H1 (cell line): ENCODE results near the gene RNF212. TPM values are rescaled to one million over a fixed set of nuclear protein-coding genes. Genes with fewer than 3 reads are reported as not detected.

Experiments used
- CTCF ChIA-PET: fragments of 300-600 bp; sonication (Branson Sonifier 250); formaldehyde crosslinking; loops from one replicate; lab custom pipeline; 2021; ENCODE audit not compliant: partially characterized antibody; lab: Charles Lee
- POLR2A ChIA-PET: fragments of 300-600 bp; sonication (Branson Sonifier 250); formaldehyde crosslinking; loops from one replicate; lab custom pipeline; 2021; ENCODE audit warnings: inconsistent platforms; ENCODE audit not compliant: partially characterized antibody; lab: Charles Lee
- DNase-seq, 2 experiments: peaks; one replicate each; pipeline versions ENCODE4 v3.0.0 to v3.0.0-alpha.2; 2010 to 2022; ENCODE audit warnings: low spot score in 2 of 2, low read depth in 1 of 2, mixed read lengths in 1 of 2
- FAIRE-seq: peaks from 2 replicates; lab custom pipeline; 2011; peaks lifted over from hg19 to GRCh38; lab: Jason Lieb, UNC
- H2AFZ ChIP-seq: 2 replicates; pipeline ENCODE4 v1.8.1; 2012; ENCODE audit warnings: low read length, inconsistent platforms
- H2AK5ac ChIP-seq: 2 replicates; pipeline ENCODE4 v1.6.1; 2013; ENCODE audit warnings: low read depth, low read length
- H2BK120ac ChIP-seq: replicated peaks from 2 replicates; pipeline ENCODE3; 2013; ENCODE audit warnings: low read depth, low read length, inconsistent platforms
- H2BK12ac ChIP-seq: 2 replicates; pipeline ENCODE4 v1.6.1; 2013; ENCODE audit warnings: low read depth, low read length
- H2BK15ac ChIP-seq: 2 replicates; pipeline ENCODE4 v1.6.1; 2013; ENCODE audit warnings: low read length
- H2BK20ac ChIP-seq: 2 replicates; pipeline ENCODE4 v1.6.1; 2013; ENCODE audit warnings: low read length
- H2BK5ac ChIP-seq: 2 replicates; pipeline ENCODE4 v1.6.1; 2013; ENCODE audit warnings: low read depth, low read length
- H3K14ac ChIP-seq: 2 replicates; pipeline ENCODE4 v1.6.1; 2013; ENCODE audit warnings: inconsistent platforms; ENCODE audit not compliant: insufficient read length
- H3K18ac ChIP-seq: 2 replicates; pipeline ENCODE4 v1.6.1; 2013; ENCODE audit warnings: low read length; ENCODE audit errors: extremely low read depth
- H3K23ac ChIP-seq: 2 replicates; pipeline ENCODE4 v1.6.1; 2013; ENCODE audit warnings: inconsistent platforms; ENCODE audit not compliant: insufficient read length
- H3K23me2 ChIP-seq: 2 replicates; pipeline ENCODE4 v1.6.1; 2013; ENCODE audit warnings: low read depth, low read length
- H3K27ac ChIP-seq: 2 replicates; pipeline ENCODE4 v1.6.1; 2011; ENCODE audit warnings: low read depth, low read length, inconsistent platforms
- H3K27me3 ChIP-seq, 4 experiments: replicated peaks in 1 of 4; 1 replicate in 1 of 4; 2 replicates in 3 of 4; pipeline versions ENCODE4 v1.6.1 to v1.8.1; 2011 to 2013; ENCODE audit warnings: low read length in 3 of 4, mild to moderate bottlenecking in 3 of 4, inconsistent platforms in 2 of 4, mixed read lengths in 2 of 4, moderate library complexity in 1 of 4; ENCODE audit not compliant: control insufficient read depth in 3 of 4, insufficient read depth in 3 of 4; ENCODE audit errors: extremely low read depth in 1 of 4
- H3K36me3 ChIP-seq, 4 experiments: 2 replicates each; pipeline versions ENCODE4 v1.6.1 to v1.8.1; 2011 to 2013; ENCODE audit warnings: mild to moderate bottlenecking in 4 of 4, low read length in 3 of 4, moderate library complexity in 2 of 4, control low read depth in 1 of 4, inconsistent platforms in 1 of 4; ENCODE audit not compliant: insufficient read depth in 4 of 4, control insufficient read depth in 2 of 4
- H3K4ac ChIP-seq: replicated peaks from 2 replicates; pipeline ENCODE3; 2013; ENCODE audit warnings: low read length, low read depth, mixed read lengths, inconsistent platforms; ENCODE audit not compliant: insufficient read length
- H3K4me1 ChIP-seq, 4 experiments: replicated peaks in 1 of 4; 1 replicate in 1 of 4; 2 replicates in 3 of 4; pipeline versions ENCODE4 v1.6.1 to v1.8.1; 2011 to 2013; ENCODE audit warnings: low read length in 3 of 4, inconsistent platforms in 2 of 4, mixed read lengths in 1 of 4; ENCODE audit not compliant: insufficient read depth in 4 of 4, control insufficient read depth in 3 of 4
- H3K4me2 ChIP-seq, 2 experiments: 2 replicates each; pipeline versions ENCODE4 v1.6.1 to v1.8.1; 2011 to 2013; ENCODE audit warnings: low read depth in 2 of 2, low read length in 2 of 2, control low read depth in 1 of 2, inconsistent platforms in 1 of 2, mild to moderate bottlenecking in 1 of 2; ENCODE audit not compliant: insufficient read depth in 1 of 2
- H3K4me3 ChIP-seq, 4 experiments: fragments of 200-600, 300-600 bp in 1 of 4; sonication (generic), shearing (Covaris generic), sonication (Bioruptor Twin) in 1 of 4; 2 replicates each; pipeline versions ENCODE4 v1.5.1 to v1.8.1; 2011 to 2016; ENCODE audit warnings: low read length in 4 of 4, low read depth in 3 of 4, control low read depth in 2 of 4, inconsistent platforms in 2 of 4, mild to moderate bottlenecking in 2 of 4, mixed read lengths in 1 of 4, moderate library complexity in 1 of 4; ENCODE audit not compliant: insufficient read depth in 2 of 4; ENCODE audit errors: extremely low read depth in 1 of 4
- H3K56ac ChIP-seq: replicated peaks from 2 replicates; pipeline ENCODE3; 2013; ENCODE audit warnings: low read depth, mild to moderate bottlenecking, mixed read lengths, low read length, inconsistent platforms; ENCODE audit not compliant: insufficient read length
- H3K79me1 ChIP-seq: 2 replicates; pipeline ENCODE4 v1.6.1; 2013; ENCODE audit warnings: low read depth, low read length, control low read depth
- H3K79me2 ChIP-seq, 2 experiments: 2 replicates each; pipeline versions ENCODE4 v1.6.1 to v1.8.1; 2012 to 2013; ENCODE audit warnings: low read length in 2 of 2, mild to moderate bottlenecking in 2 of 2, inconsistent platforms in 1 of 2; ENCODE audit not compliant: insufficient read depth in 2 of 2, control insufficient read depth in 1 of 2
- H3K9ac ChIP-seq, 4 experiments: replicated peaks in 1 of 4; 1 replicate in 1 of 4; 2 replicates in 3 of 4; pipeline versions ENCODE4 v1.6.1 to v1.8.1; 2011 to 2013; ENCODE audit warnings: low read depth in 3 of 4, low read length in 3 of 4, control low read depth in 2 of 4, mild to moderate bottlenecking in 2 of 4, moderate library complexity in 2 of 4, inconsistent platforms in 1 of 4; ENCODE audit errors: extremely low read depth in 1 of 4
- H3K9me3 ChIP-seq, 2 experiments: 2 replicates each; pipeline versions ENCODE4 v1.6.1 to v1.8.1; 2012 to 2013; ENCODE audit warnings: mild to moderate bottlenecking in 2 of 2, moderate library complexity in 2 of 2, control low read depth in 1 of 2, inconsistent platforms in 1 of 2, low read depth in 1 of 2, low read length in 1 of 2, mixed read lengths in 1 of 2; ENCODE audit not compliant: insufficient read depth in 2 of 2
- H4K20me1 ChIP-seq, 2 experiments: replicated peaks in 1 of 2; 2 replicates each; pipeline versions ENCODE3 to v1.8.1; 2011 to 2013; ENCODE audit warnings: inconsistent platforms in 2 of 2, low read length in 2 of 2, mild to moderate bottlenecking in 1 of 2; ENCODE audit not compliant: insufficient read depth in 2 of 2, control insufficient read depth in 1 of 2
- H4K5ac ChIP-seq: 2 replicates; pipeline ENCODE4 v1.6.1; 2013; ENCODE audit warnings: low read length, low read depth, mixed read lengths, inconsistent platforms; ENCODE audit not compliant: insufficient read length
- H4K8ac ChIP-seq: 2 replicates; pipeline ENCODE4 v1.8.0; 2013; ENCODE audit warnings: mild to moderate bottlenecking, moderate library complexity, low read length, inconsistent platforms; ENCODE audit not compliant: insufficient read depth; ENCODE audit errors: extremely low read depth
- H4K91ac ChIP-seq: replicated peaks from 2 replicates; pipeline ENCODE3; 2013; ENCODE audit warnings: low read length, mixed read lengths, inconsistent platforms; ENCODE audit not compliant: insufficient read length
- BRCA1 ChIP-seq: IDR thresholded peaks from 2 replicates; pipeline ENCODE4 v1.6.1; 2012; ENCODE audit warnings: low read depth, low read length, improper control_type of control experiment
- CBX5 ChIP-seq: fragments of 300-800, 300-1000 bp; sonication (generic); IDR thresholded peaks from 2 replicates; pipeline ENCODE4 v1.7.1; 2016; ENCODE audit warnings: antibody characterized with exemption, low read length, low read depth
- EP300 ChIP-seq, 2 experiments: IDR thresholded peaks; 1 replicate in 1 of 2; 2 replicates in 1 of 2; pipeline ENCODE4 v1.6.1; 2011 to 2012; ENCODE audit warnings: low read depth in 2 of 2, low read length in 2 of 2, mild to moderate bottlenecking in 2 of 2, borderline replicate concordance in 1 of 2, inconsistent platforms in 1 of 2, moderate library complexity in 1 of 2
- HDAC2 ChIP-seq, 2 experiments: fragments of 300-600 bp in 1 of 2; sonication (generic) in 1 of 2; IDR thresholded peaks; 2 replicates each; pipeline ENCODE4 v1.6.1; 2011 to 2012; ENCODE audit warnings: low read depth in 2 of 2, low read length in 2 of 2, mild to moderate bottlenecking in 2 of 2, moderate library complexity in 2 of 2, borderline replicate concordance in 1 of 2, inconsistent platforms in 1 of 2
- JUND ChIP-seq: IDR thresholded peaks from 2 replicates; pipeline ENCODE4 v1.6.1; 2011; ENCODE audit warnings: mild to moderate bottlenecking, improper control_type of control experiment, low read length
- POLR2A ChIP-seq, 2 experiments: IDR thresholded peaks; 1 replicate in 1 of 2; 2 replicates in 1 of 2; pipeline ENCODE4 v1.6.1; 2011; ENCODE audit warnings: low read depth in 2 of 2, low read length in 2 of 2, mild to moderate bottlenecking in 2 of 2; ENCODE audit errors: control extremely low read depth in 1 of 2
- POU5F1 ChIP-seq: IDR thresholded peaks from 2 replicates; pipeline ENCODE4 v1.6.1; 2011; ENCODE audit warnings: low read depth, mild to moderate bottlenecking, low read length, moderate library complexity
- RNF2 ChIP-seq: fragments of 200-900, 300-1000 bp; sonication (generic); IDR thresholded peaks from 2 replicates; pipeline ENCODE4 v1.7.1; 2016; ENCODE audit warnings: borderline replicate concordance, low read depth, mild to moderate bottlenecking, antibody characterized with exemption, low read length; ENCODE audit not compliant: poor library complexity, severe bottlenecking; ENCODE audit errors: missing control alignments
- RXRA ChIP-seq: IDR thresholded peaks from 2 replicates; pipeline ENCODE4 v1.6.1; 2011; ENCODE audit warnings: low read depth, mild to moderate bottlenecking, low read length, moderate library complexity; ENCODE audit not compliant: insufficient read depth
- SIRT6 ChIP-seq: IDR thresholded peaks from one replicate; pipeline ENCODE4 v1.7.1; 2012; ENCODE audit warnings: low read length, inconsistent platforms
- SP2 ChIP-seq: IDR thresholded peaks from 2 replicates; pipeline ENCODE4 v1.6.1; 2012; ENCODE audit warnings: mild to moderate bottlenecking, low read length, inconsistent platforms
- YY1 ChIP-seq: IDR thresholded peaks from 2 replicates; pipeline ENCODE4 v1.6.1; 2011; ENCODE audit warnings: low read depth, mild to moderate bottlenecking, low read length
- WGBS, 2 experiments: shearing (Covaris generic) in 1 of 2; methylation state at CpG; one replicate each; pipeline versions ENCODE4 v1.1.6 to v1.1.7; 2013 to 2015; ENCODE audit warnings: low lambda C conversion rate in 2 of 2, mixed read lengths in 2 of 2, inconsistent platforms in 1 of 2, low coverage in 1 of 2, missing lambda C conversion rate in 1 of 2; ENCODE audit not compliant: insufficient replicate concordance in 2 of 2, insufficient coverage in 1 of 2, insufficient read length in 1 of 2; ENCODE audit errors: extremely low coverage in 1 of 2, missing lambda C conversion rate in 1 of 2; 5-methylcytosine and 5-hydroxymethylcytosine counted together
- polyA plus RNA-seq, 7 experiments: library from polyadenylated mRNA; depleted of rRNA in 3 of 7; stranded (reverse) in 5 of 7; unstranded in 2 of 7; fragments of >200 nt in 5 of 7; fragments of 200-250 nt in 2 of 7; gene quantifications; 1 replicate in 5 of 7; 2 replicates in 1 of 7; 4 replicates in 1 of 7; pipeline versions ENCODE4 v1.2.1 to v1.2.3, GENCODE V29; 2011 to 2013; ENCODE audit warnings: missing spikeins in 2 of 7, mixed read lengths in 2 of 7
- total RNA-seq: library from RNA; stranded (reverse); fragmentation: NEBNext Ultra II Directional; extraction: Animal tissue kit (Norgen Biotek cat#: 25700); gene quantifications from 2 replicates; pipeline ENCODE4 v1.2.1, GENCODE V29; 2021

Gene RNF212
- total and polyA plus RNA-seq, 2 of the 8 experiments (the other 6 are each of a cell fraction or from before 2014, with no cell fraction given): 3.4 to 5.4 TPM

DNA sequence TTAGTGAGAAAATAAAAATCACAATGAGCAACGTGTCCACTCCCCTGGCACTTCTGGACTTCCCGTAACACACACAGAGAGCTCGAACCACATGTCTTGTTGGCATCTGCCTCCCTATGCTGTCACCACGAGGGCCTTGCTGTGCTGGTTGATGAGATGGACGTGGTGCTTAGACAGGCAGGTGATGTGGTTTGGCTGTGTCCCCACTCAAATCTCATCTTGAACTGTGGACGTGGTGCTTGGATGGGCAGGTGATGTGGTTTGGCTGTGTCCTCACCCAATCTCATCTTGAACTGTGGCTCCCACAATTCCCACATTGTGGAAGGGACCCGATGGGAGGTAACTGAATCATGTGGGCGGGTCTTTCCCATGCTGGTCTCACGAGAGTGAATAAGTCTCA lies 61.9 kb downstream of the RNF212 start:
- Histone ChIP-seq H3K23me2 (no peaks in the 10 kb centered on the region), H3K18ac (no peak overlapping the region), H4K5ac (no peak overlapping the region), H2BK5ac (no peak overlapping the region), H3K27me3 (peaks cover 0 to 28% (median 19%) of the 10 kb centered on the region in 4 experiments; a peak in 6 of 7 replicates), H3K36me3 (no peaks in the 10 kb centered on the region), H3K4me3 (no peak overlapping the region), H3K79me1 (no peaks in the 10 kb centered on the region), H4K91ac (no peak overlapping the region), H2BK12ac (no peak overlapping the region), H3K9me3 (no peaks in the 10 kb centered on the region), H2BK120ac (no peak overlapping the region), H2BK15ac (no peak overlapping the region), H3K4ac (no peak overlapping the region), H3K14ac (no peak overlapping the region), H3K4me1 (peaks cover 0 to 7% (median 4%) of the 10 kb centered on the region in 4 experiments; a peak in 2 of 7 replicates), H3K4me2 (no peak overlapping the region), H3K23ac (no peak overlapping the region), H2BK20ac (no peak overlapping the region), H3K9ac (no peak overlapping the region), H2AK5ac (no peak overlapping the region), H4K8ac (no peak overlapping the region), H3K27ac (no peak overlapping the region), H2AFZ (no peak overlapping the region), H3K79me2 (no peaks in the 10 kb centered on the region), H4K20me1 (peaks cover 0 to 2% of the 10 kb centered on the region in 2 experiments), H3K56ac (no peak overlapping the region)
- POLR2A ChIA-PET: no interaction called here
- CTCF ChIA-PET: interaction anchor here (0.7 to 1.8 kb wide), 9 partner anchors 10 to 87 kb away, joined by 3 to 7 read pairs (median 3); partner anchors contain the start of gene FGFRL1
- FAIRE-seq: no peak
- DNase-seq: no peak
- 85% methylated on average over 9 of the region's 9 CpGs; no CpG with 5 or more reads in 1 of the 2 experiments for WGBS, 2 experiments
- TF ChIP-seq RNF2: no peak
- TF ChIP-seq CBX5: no peak
- TF ChIP-seq HDAC2 (IDR thresholded peaks at IDR 0.05; ENCODE audit: borderline replicate concordance in 1 of 2, low read depth in 2 of 2, low read length in 2 of 2): no peak
- no peak for TF ChIP-seq POLR2A (IDR thresholded peaks at IDR 0.05; ENCODE audit: control extremely low read depth in 1 of 2, low read depth in 2 of 2, low read length in 2 of 2)
- TF ChIP-seq YY1: no peak
- TF ChIP-seq SP2: no peak
- no peak for TF ChIP-seq BRCA1
- TF ChIP-seq POU5F1: no peak
- TF ChIP-seq EP300 (IDR thresholded peaks at IDR 0.05; ENCODE audit: borderline replicate concordance in 1 of 2, low read depth in 2 of 2, low read length in 2 of 2): no peak
- TF ChIP-seq JUND: no peak
- TF ChIP-seq SIRT6: no peak
- TF ChIP-seq RXRA: no peak
